Pancreas (tissue), 10 donors: ENCODE data around the gene SPATA3. TPM values are rescaled to one million over a fixed set of nuclear protein-coding genes. Genes with fewer than 3 reads are reported as not detected.
A peak's percentile ranks its signal among the peaks of the same experiment; 100 is the strongest.

Experiments
- ATAC-seq, 4 donors: fragments of 200-7000 bp; cut with Tn5 transposase; one replicate each; pipeline versions ENCODE4 v1.8.0 to v1.9.1; 2020; ENCODE audit warnings: mild to moderate bottlenecking in 4 of 4, moderate library complexity in 4 of 4
- DNase-seq, 6 donors: peaks; one replicate each; pipeline ENCODE4 v3.0.0-alpha.2; 2020
- FAIRE-seq: peaks from 2 replicates; lab custom pipeline; 2012; peaks lifted over from hg19 to GRCh38; lab: Jason Lieb, UNC
- H3K27ac ChIP-seq, 4 donors: fragments of 200-600 bp; sonication (generic); 1 replicate in 3 of 4; 2 replicates in 1 of 4; pipeline versions ENCODE4 v1.5.0 to v1.8.0; 2020
- H3K27me3 ChIP-seq, 4 donors: fragments of 200-600 bp; one replicate each; pipeline ENCODE4 v1.8.0; 2021
- H3K36me3 ChIP-seq, 3 donors: fragments of 200-600 bp; sonication (generic) in 1 of 3; one replicate each; pipeline versions ENCODE4 v1.5.0 to v1.8.0; 2020 to 2021
- H3K4me1 ChIP-seq, 3 donors: fragments of 200-600 bp; one replicate each; pipeline ENCODE4 v1.8.0; 2021
- H3K4me3 ChIP-seq, 4 donors: fragments of 200-600 bp; sonication (generic) in 2 of 4; one replicate each; pipeline versions ENCODE4 v1.5.0 to v1.8.0; 2020 to 2021
- H3K9me3 ChIP-seq, 4 donors: fragments of 200-600 bp; one replicate each; pipeline ENCODE4 v1.8.0; 2021
- CTCF ChIP-seq, 4 donors: fragments of 200-600 bp; sonication (generic) in 3 of 4; IDR thresholded peaks; one replicate each; pipeline versions ENCODE4 v1.5.0 to v1.8.0; 2021; ENCODE audit warnings: antibody characterized with exemption in 4 of 4
- WGBS, 2 donors: extraction: QIAGEN DNeasy Blood & Tissue Kit; methylation state at CpG; one replicate each; pipeline ENCODE4 v1.1.7; 2013; 5-methylcytosine and 5-hydroxymethylcytosine counted together
- intact Hi-C, 3 donors: fragments of 100-400 bp; cut with DNase I; formaldehyde crosslinking; loops; one replicate each; pipeline versions ENCODE4 v1.11.1 to v1.14.2; 2022
- polyA plus RNA-seq, 2 donors: library from polyadenylated mRNA; stranded (reverse); fragments of 200-250 nt; gene quantifications; one replicate each; pipeline ENCODE4 v1.2.3, GENCODE V29; 2013
- total RNA-seq, 6 donors: library from RNA; stranded (reverse); fragmentation: NEBNext Ultra II Directional in 4 of 6; extraction: Animal tissue kit (Norgen Biotek cat#: 25700) in 4 of 6; gene quantifications; one replicate each; pipeline versions ENCODE4 v1.2.1 to v1.2.4, GENCODE V29; 2021 to 2023
- donor health status: healthy with polysubstance abuse.
- donor health status: DM: no; HTN: no; CAD: no; lungs with moderate emphysema.
- donor health status: DM: no; HTN: no; CAD: no.
- donor health status: control.
- donor health status: control.
- donor health status: Bipolar disorder and iron deficiency.
- donor health status: DM: yes; HTN: yes; CAD: no.
- donor health status: DM: no; HTN: no; CAD: no.
- donor health status: DM: no; HTN: no; CAD: no.
- donor health status: DM: yes; HTN: yes; CAD: no.

The SPATA3 gene
- total and polyA plus RNA-seq, 8 donors: not detected

DNA sequence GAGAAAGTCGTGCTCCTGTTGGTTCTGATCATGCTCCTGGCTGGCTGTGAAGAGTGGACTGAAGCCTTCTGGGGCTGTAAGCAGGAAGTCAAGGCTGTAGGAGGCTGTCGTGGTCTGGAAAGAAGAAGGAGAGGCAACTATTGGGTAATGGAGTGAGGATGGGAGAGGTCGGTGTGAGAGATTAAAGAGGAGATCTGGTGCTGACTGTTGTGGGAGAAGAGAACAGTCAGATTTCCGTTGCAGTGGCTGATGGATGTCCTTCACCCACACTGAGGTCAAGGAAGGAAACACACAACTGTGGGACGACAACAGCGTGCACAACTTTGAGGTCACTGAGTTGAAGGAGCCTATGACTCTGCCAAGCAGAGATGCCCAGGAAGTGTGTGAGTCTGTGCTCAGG, 57.9 kb downstream of the SPATA3 start:
- peaks cover 40 to 49% (median 43%) of the 10 kb centered on the region in 3 donors for H3K4me1 ChIP-seq
- no peak overlapping the region for H3K4me3 ChIP-seq
- H3K36me3 ChIP-seq: no peaks in the 10 kb centered on the region
- no peak for ATAC-seq
- WGBS, 2 donors: 55 to 71% methylated on average over 6 of the region's 6 CpGs
- no peak for DNase-seq
- H3K9me3 ChIP-seq: no peaks in the 10 kb centered on the region
- no peaks in the 10 kb centered on the region for H3K27me3 ChIP-seq
- no peak for TF ChIP-seq CTCF (IDR thresholded peaks at IDR 0.05)
- intact Hi-C loops: no loop called here
- FAIRE-seq: no peak
- no peak overlapping the region for H3K27ac ChIP-seq

DNA sequence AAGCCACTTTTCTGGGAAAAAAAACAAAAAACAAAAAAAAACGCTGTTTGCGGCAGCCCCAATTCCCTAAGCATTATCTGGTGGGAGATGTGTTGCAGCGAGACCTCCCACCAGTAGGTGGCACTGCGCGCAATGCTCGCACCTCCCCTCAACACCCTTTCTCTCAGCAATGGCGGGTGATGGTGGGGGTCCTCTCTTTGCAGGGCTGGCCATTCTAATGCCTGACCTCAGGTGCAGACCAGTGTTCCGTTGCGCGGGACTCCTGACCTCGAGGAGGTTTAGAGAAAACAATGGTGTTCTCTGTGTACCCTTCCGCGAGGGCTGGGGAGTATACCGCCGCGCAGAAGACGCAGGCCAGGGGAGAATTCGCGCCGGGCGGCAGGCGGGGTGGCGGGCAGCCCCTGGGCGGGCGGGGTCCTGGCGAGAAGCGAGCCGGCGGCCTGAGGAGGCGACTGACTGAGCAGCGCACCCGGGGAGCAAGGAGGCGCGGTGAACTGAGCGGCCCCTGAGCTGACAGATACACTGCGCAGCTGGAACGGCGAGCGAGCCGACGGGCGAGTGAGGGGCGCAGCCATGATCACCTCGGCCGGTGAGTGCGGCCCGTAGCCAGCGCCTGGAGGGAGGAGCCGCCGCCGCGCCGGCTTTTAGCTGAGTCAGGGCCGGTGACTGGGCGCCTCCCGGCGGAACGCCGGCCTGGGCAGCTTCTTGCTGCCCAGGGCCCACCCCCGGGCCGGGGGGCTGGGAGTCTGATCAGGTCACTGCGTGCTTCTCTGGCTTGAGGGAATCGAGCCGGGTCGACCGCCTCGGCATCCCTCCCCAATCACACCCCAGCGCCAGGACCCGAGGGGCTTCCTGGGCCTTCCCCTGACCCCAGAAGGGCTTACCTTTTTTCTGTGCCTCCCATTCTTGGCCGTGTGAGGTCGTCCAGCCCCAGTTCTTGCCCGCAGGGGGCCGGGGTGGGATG, 60.8 kb downstream of the SPATA3 start, which contains the start of gene PSMD1:
Gene PSMD1, plus strand, starts transcription at position 415 of the 964 bp plus-strand sequence. Its CDS starts 159 bp downstream, at position 574.
- peak; percentile 87 to 93 (median 89) for ATAC-seq
- intact Hi-C loops: no loop called here
- H3K36me3 ChIP-seq: no peaks in the 10 kb centered on the region
- H3K4me3 ChIP-seq: peak within 1 kb of the TSS; percentile 94 to 100 (median 99)
- H3K27me3 ChIP-seq: no peaks in the 10 kb centered on the region
- WGBS, 2 donors: 0% methylated on average over 54 to 73 of the region's 73 CpGs
- peak; percentile 76 for FAIRE-seq
- peak; percentile 90 to 96 (median 94) for TF ChIP-seq CTCF (IDR thresholded peaks at IDR 0.05)
- no peaks in the 10 kb centered on the region for H3K9me3 ChIP-seq
- peak within 1 kb of the TSS; percentile 96 to 97 (median 96) for H3K27ac ChIP-seq
- H3K4me1 ChIP-seq: peaks cover 22 to 30% (median 25%) of the 10 kb centered on the region in 3 donors
- DNase-seq: peak; percentile 88 to 94 (median 92)

- DNase-seq (no peak), ATAC-seq (no peak), FAIRE-seq (no peak)
- no peaks in the 10 kb centered on the region for H3K27me3 ChIP-seq
- H3K9me3 ChIP-seq: no peaks in the 10 kb centered on the region
- H3K4me3 ChIP-seq: peak overlapping the region; percentile 94 to 100 (median 99)
- H3K27ac ChIP-seq: no peak overlapping the region
- TF ChIP-seq CTCF (IDR thresholded peaks at IDR 0.05): no peak
- intact Hi-C loops: no loop called here
- peaks cover 16 to 22% (median 17%) of the 10 kb centered on the region in 3 donors for H3K4me1 ChIP-seq
- WGBS, 2 donors: 1 to 4% methylated on average over 10 of the region's 10 CpGs
- H3K36me3 ChIP-seq: peaks cover 0 to 5% (median 4%) of the 10 kb centered on the region in 3 donors
These were observed 61.7 kb downstream of the SPATA3 start for GRCh38 chr2:231057590-231057989.

Other genes starting within 250 kb of the SPATA3 start
- gene ITM2C, start 131.2 kb upstream of the SPATA3 start, total RNA-seq: 10 to 100 TPM; 26.2 to 68.7 (median 40.3) TPM
- gene ITM2C, start 131.2 kb upstream of the SPATA3 start, polyA plus RNA-seq: 10 to 100 TPM; 39.0 to 96.3 TPM
- under 1 TPM in 4 of 6 donors, not detected in 2; 0.03 to 0.12 (median 0.06) TPM for gene GPR55, start 70.9 kb upstream of the SPATA3 start, total RNA-seq
- gene GPR55, start 70.9 kb upstream of the SPATA3 start, polyA plus RNA-seq: under 1 TPM in 1 of 2 donors, not detected in 1; 0.02 TPM
- 10 to 100 TPM in 2 of 6 donors, 1 to 10 TPM in 4; 5.3 to 12.5 (median 8.4) TPM for gene C2orf72, start 41.4 kb downstream of the SPATA3 start, total RNA-seq
- gene C2orf72, start 41.4 kb downstream of the SPATA3 start, polyA plus RNA-seq: 10 to 100 TPM; 16.1 to 31.2 TPM
- 10 to 100 TPM; 13.4 to 33.4 (median 25.1) TPM for gene PSMD1, start 60.7 kb downstream of the SPATA3 start, total RNA-seq
- gene PSMD1, start 60.7 kb downstream of the SPATA3 start, polyA plus RNA-seq: 10 to 100 TPM; 20.2 to 35.6 TPM
- under 1 TPM in 5 of 6 donors, not detected in 1; 0.08 to 0.78 (median 0.19) TPM for gene HTR2B, start 128.9 kb downstream of the SPATA3 start, total RNA-seq
- gene HTR2B, start 128.9 kb downstream of the SPATA3 start, polyA plus RNA-seq: under 1 TPM; 0.09 to 0.11 TPM
- gene ARMC9, start 202.5 kb downstream of the SPATA3 start, total RNA-seq: 10 to 100 TPM in 1 of 6 donors, 1 to 10 TPM in 5; 5.8 to 15.0 (median 8.9) TPM
- 1 to 10 TPM; 3.7 to 7.6 TPM for gene ARMC9, start 202.5 kb downstream of the SPATA3 start, polyA plus RNA-seq